Measurements from ENCODE around the gene VKORC1.

The VKORC1 gene

DNA sequence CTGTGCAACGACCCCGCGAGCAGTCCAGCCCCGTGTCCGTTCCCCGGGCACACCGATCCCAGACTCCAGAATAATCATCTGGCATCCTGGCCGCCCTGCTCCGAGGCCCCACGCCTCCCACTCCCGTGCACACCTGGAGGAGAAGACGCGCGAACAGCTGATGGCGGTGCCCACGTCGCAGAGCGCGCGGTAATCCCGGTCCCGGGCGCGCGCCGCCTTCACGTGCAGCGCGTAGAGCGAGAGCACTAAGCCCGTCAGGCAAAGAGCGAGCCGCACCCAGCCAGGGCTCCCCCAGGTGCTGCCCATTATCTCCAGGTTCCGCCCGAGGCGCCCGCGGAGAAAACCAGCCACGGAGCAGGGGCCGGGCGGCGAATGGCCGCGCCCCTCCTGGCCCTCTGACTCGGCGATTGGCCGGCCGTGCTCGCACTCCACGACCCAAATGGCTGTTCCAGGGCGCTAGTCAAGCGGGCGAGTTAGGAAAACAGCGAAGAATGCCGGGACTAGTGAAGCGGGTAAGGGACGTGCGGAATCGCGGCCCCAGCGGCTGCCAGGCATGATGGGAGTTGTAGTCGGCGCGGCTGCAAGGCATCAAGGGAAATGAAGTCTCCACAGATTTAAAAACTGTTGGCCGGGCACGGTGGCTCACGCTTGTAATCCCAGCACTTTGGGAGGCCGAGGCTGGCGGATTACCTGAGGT is at the start of gene VKORC1:
Gene VKORC1, minus strand, starts transcription at position 374 of the 697 bp plus-strand sequence. Its CDS starts 68 bp downstream, at position 306.
- Histone ChIP-seq H3K4me2 (ENCODE audit: low read depth, low read length, poor library complexity, severe bottlenecking) (peak within 1 kb of the TSS; percentile 72), H3K4me3 (ENCODE audit: insufficient read depth, low read length, poor library complexity, severe bottlenecking) (peak within 1 kb of the TSS; percentile 82), H3K9me3 (ENCODE audit: insufficient read depth, low read length) (no peaks in the 10 kb centered on the region), H3K27ac (ENCODE audit: low read depth, low read length) (peak within 1 kb of the TSS; percentile 76), H3F3A (ENCODE audit: insufficient read depth) (peaks cover 10% of the 10 kb centered on the region), H2AFZ (ENCODE audit: low read depth, low read length, severe bottlenecking) (peak within 1 kb of the TSS; percentile 98), H3K27me3 (ENCODE audit: low read length) (no peaks in the 10 kb centered on the region), H3K36me3 (ENCODE audit: low read length) (no peaks in the 10 kb centered on the region), H3K9ac (ENCODE audit: low read length) (peak within 1 kb of the TSS; percentile 73), H4K20me1 (ENCODE audit: low read depth, low read length) (peaks cover 2% of the 10 kb centered on the region; the same call in 1 of the 2 replicates), H3K79me2 (ENCODE audit: insufficient read depth, low read length) (peaks cover 20% of the 10 kb centered on the region), H3K9me2 (replicated peaks; ENCODE audit: insufficient read depth, low read length) (no peaks in the 10 kb centered on the region)
- TF ChIP-seq EZH2phosphoT487 (conservative IDR thresholded peaks at IDR 0.05; ENCODE audit: low read length), result no peak
- TF ChIP-seq, protein P1, sequence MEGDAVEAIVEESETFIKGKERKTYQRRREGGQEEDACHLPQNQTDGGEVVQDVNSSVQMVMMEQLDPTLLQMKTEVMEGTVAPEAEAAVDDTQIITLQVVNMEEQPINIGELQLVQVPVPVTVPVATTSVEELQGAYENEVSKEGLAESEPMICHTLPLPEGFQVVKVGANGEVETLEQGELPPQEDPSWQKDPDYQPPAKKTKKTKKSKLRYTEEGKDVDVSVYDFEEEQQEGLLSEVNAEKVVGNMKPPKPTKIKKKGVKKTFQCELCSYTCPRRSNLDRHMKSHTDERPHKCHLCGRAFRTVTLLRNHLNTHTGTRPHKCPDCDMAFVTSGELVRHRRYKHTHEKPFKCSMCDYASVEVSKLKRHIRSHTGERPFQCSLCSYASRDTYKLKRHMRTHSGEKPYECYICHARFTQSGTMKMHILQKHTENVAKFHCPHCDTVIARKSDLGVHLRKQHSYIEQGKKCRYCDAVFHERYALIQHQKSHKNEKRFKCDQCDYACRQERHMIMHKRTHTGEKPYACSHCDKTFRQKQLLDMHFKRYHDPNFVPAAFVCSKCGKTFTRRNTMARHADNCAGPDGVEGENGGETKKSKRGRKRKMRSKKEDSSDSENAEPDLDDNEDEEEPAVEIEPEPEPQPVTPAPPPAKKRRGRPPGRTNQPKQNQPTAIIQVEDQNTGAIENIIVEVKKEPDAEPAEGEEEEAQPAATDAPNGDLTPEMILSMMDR (IDR thresholded peaks at IDR 0.05; ENCODE audit: insufficient read depth, low read length, poor library complexity, severe bottlenecking), result no peak

DNA sequence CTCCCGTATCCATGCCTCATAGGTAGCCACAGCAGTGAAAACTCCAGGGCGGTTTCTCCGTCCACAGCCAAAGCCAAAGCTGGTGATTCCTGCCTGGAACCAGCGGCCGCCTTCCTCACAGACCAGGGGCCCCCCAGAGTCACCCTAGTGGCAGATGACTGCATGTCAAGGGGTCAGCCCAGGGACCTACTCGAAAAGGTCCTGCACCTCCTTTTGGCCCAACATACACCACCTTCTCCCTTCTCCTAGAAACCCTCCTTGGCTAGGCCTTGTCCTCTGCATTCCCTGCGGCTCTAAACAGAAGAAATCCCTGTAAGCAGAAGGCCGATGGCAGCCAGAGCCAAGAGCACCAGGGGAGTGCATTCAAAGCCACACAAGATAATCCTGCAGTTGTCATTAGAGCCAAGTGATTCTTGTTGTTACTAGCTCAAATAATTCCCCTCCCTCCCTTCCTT is 49.1 kb upstream of the VKORC1 start:
- H3K79me2 ChIP-seq (ENCODE audit: insufficient read depth, low read length), result no peaks in the 10 kb centered on the region
- H2AFZ ChIP-seq (ENCODE audit: low read depth, low read length, severe bottlenecking), result no peak overlapping the region
- H3F3A ChIP-seq (ENCODE audit: insufficient read depth), result no peaks in the 10 kb centered on the region
- H3K27me3 ChIP-seq (ENCODE audit: low read length), result no peaks in the 10 kb centered on the region
- H3K9me2 ChIP-seq (replicated peaks; ENCODE audit: insufficient read depth, low read length), result no peaks in the 10 kb centered on the region
- no peak overlapping the region for H3K27ac ChIP-seq (ENCODE audit: low read depth, low read length)
- no peak overlapping the region for H3K9ac ChIP-seq (ENCODE audit: low read length)
- no peaks in the 10 kb centered on the region for H3K9me3 ChIP-seq (ENCODE audit: insufficient read depth, low read length)
- no peak overlapping the region for H3K4me3 ChIP-seq (ENCODE audit: insufficient read depth, low read length, poor library complexity, severe bottlenecking)
- TF ChIP-seq, protein P1 (IDR thresholded peaks at IDR 0.05; ENCODE audit: insufficient read depth, low read length, poor library complexity, severe bottlenecking), result no peak
- TF ChIP-seq EZH2phosphoT487 (conservative IDR thresholded peaks at IDR 0.05; ENCODE audit: low read length), result no peak
- H4K20me1 ChIP-seq (ENCODE audit: low read depth, low read length), result no peaks in the 10 kb centered on the region
- H3K36me3 ChIP-seq (ENCODE audit: low read length), result no peaks in the 10 kb centered on the region
- no peak overlapping the region for H3K4me2 ChIP-seq (ENCODE audit: low read depth, low read length, poor library complexity, severe bottlenecking)

DNA sequence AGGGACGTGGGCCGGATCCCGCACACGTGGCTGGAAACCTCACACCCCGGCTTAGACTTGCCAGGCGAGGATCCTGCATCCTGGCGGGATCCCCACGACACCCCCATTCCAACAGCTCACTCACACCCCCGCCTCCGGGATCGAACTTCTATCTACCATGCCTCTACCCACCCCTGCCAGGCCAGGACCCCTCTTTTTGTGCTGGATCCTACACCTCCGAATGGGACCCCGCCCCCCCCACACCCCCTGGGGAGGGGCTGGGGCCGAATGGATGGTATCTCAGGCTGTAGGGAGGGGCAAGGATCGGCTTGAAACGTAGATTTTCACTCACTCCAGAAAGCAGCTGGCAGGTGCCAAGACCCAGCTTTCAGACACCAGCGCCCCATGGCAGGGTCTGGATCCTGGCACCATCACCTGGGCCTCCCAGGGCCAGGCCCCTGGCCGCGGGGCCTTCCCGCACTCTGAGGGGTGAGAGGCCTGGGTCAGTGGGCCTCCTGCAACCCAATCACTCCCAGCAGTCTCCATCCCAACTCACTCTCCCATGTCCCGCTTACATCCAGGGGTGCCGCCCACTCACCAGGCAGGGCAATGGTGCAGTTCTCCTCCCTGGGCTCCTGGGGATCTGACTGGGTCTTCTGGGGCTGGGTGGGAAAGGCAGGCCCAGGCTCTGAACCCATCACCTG is 48.6 kb upstream of the VKORC1 start:
- Histone ChIP-seq H3K9me3 (ENCODE audit: insufficient read depth, low read length) (no peaks in the 10 kb centered on the region), H3K9me2 (replicated peaks; ENCODE audit: insufficient read depth, low read length) (no peaks in the 10 kb centered on the region), H3K36me3 (ENCODE audit: low read length) (no peaks in the 10 kb centered on the region), H3K27me3 (ENCODE audit: low read length) (no peaks in the 10 kb centered on the region), H3K4me3 (ENCODE audit: insufficient read depth, low read length, poor library complexity, severe bottlenecking) (no peak overlapping the region), H3K9ac (ENCODE audit: low read length) (peak overlapping the region; percentile 62; the same call in 1 of the 2 replicates), H3K79me2 (ENCODE audit: insufficient read depth, low read length) (no peaks in the 10 kb centered on the region), H3K4me2 (ENCODE audit: low read depth, low read length, poor library complexity, severe bottlenecking) (peak overlapping the region; percentile 59), H4K20me1 (ENCODE audit: low read depth, low read length) (no peaks in the 10 kb centered on the region), H3F3A (ENCODE audit: insufficient read depth) (no peaks in the 10 kb centered on the region), H2AFZ (ENCODE audit: low read depth, low read length, severe bottlenecking) (peak overlapping the region; percentile 75), H3K27ac (ENCODE audit: low read depth, low read length) (no peak overlapping the region)
- no peak for TF ChIP-seq EZH2phosphoT487 (conservative IDR thresholded peaks at IDR 0.05; ENCODE audit: low read length)
- TF ChIP-seq, protein P1 (IDR thresholded peaks at IDR 0.05; ENCODE audit: insufficient read depth, low read length, poor library complexity, severe bottlenecking), result no peak

Measured in SU-DHL-6 (cell line).